Vagina (tissue), 2 donors: ENCODE data around the gene MAN1A1.

Experiments used
- POLR2AphosphoS5 ChIP-seq, 2 donors: sonication (generic); formaldehyde crosslinking; IDR thresholded peaks; one replicate each; pipeline ENCODE4 v1.9.0; 2017; ENCODE audit warnings: antibody characterized with exemption in 2 of 2, mild to moderate bottlenecking in 2 of 2, low read depth in 1 of 2; ENCODE audit not compliant: insufficient read depth in 1 of 2
- TF ChIP-seq, protein P1 (sequence below), 3 experiments: fragments of 450-650 bp in 2 of 3; fragments of 200-600 bp in 1 of 3; sonication (generic) in 1 of 3; IDR thresholded peaks; one replicate each; pipeline ENCODE4 v1.5.1; 2017 to 2019; ENCODE audit warnings: antibody characterized with exemption in 3 of 3, mild to moderate bottlenecking in 2 of 3, moderate library complexity in 2 of 3

GRCh38 chr6:119170447-119171087, 179.0 kb downstream of the MAN1A1 start:
- TF ChIP-seq, protein P1, sequence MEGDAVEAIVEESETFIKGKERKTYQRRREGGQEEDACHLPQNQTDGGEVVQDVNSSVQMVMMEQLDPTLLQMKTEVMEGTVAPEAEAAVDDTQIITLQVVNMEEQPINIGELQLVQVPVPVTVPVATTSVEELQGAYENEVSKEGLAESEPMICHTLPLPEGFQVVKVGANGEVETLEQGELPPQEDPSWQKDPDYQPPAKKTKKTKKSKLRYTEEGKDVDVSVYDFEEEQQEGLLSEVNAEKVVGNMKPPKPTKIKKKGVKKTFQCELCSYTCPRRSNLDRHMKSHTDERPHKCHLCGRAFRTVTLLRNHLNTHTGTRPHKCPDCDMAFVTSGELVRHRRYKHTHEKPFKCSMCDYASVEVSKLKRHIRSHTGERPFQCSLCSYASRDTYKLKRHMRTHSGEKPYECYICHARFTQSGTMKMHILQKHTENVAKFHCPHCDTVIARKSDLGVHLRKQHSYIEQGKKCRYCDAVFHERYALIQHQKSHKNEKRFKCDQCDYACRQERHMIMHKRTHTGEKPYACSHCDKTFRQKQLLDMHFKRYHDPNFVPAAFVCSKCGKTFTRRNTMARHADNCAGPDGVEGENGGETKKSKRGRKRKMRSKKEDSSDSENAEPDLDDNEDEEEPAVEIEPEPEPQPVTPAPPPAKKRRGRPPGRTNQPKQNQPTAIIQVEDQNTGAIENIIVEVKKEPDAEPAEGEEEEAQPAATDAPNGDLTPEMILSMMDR (IDR thresholded peaks at IDR 0.05): no peak
- TF ChIP-seq POLR2AphosphoS5 (IDR thresholded peaks at IDR 0.05; ENCODE audit: insufficient read depth in 1 of 2, low read depth in 1 of 2): no peak
